Activated naive CD4-positive, alpha-beta T cell treated with anti-CD3 and anti-CD28 coated beads, Interleukin-2, amount 10 ng/mL, durations not matched to agents 7 days and 5 days (primary cell): ENCODE results near the gene PFDN2.

Source experiments
- CTCF ChIA-PET: fragments of 350-600 bp; sonication (Branson Sonifier 250); formaldehyde crosslinking; loops from one replicate; lab custom pipeline; 2021; ENCODE audit warnings: antibody characterized with exemption; lab: Charles Lee
- DNase-seq: peaks from one replicate; pipeline ENCODE4 v3.0.0-alpha.2; 2020
- H3K27ac Mint-ChIP-seq: one replicate; pipeline ENCODE4 v1.8.0; 2021; ENCODE audit warnings: mild to moderate bottlenecking, moderate library complexity, mixed read lengths
- H3K27me3 Mint-ChIP-seq: one replicate; pipeline ENCODE4 v1.8.0; 2021; ENCODE audit warnings: mild to moderate bottlenecking, mixed read lengths
- H3K36me3 Mint-ChIP-seq: one replicate; pipeline ENCODE4 v1.8.0; 2021; ENCODE audit warnings: mixed read lengths
- H3K4me1 Mint-ChIP-seq: one replicate; pipeline ENCODE4 v1.8.0; 2021; ENCODE audit warnings: mixed read lengths
- H3K4me3 Mint-ChIP-seq: one replicate; pipeline ENCODE4 v1.8.0; 2021; ENCODE audit warnings: mild to moderate bottlenecking, moderate library complexity, mixed read lengths
- H3K9me3 Mint-ChIP-seq: one replicate; pipeline ENCODE4 v1.8.0; 2021; ENCODE audit warnings: mixed read lengths

PFDN2 gene, protein sequence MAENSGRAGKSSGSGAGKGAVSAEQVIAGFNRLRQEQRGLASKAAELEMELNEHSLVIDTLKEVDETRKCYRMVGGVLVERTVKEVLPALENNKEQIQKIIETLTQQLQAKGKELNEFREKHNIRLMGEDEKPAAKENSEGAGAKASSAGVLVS

DNA sequence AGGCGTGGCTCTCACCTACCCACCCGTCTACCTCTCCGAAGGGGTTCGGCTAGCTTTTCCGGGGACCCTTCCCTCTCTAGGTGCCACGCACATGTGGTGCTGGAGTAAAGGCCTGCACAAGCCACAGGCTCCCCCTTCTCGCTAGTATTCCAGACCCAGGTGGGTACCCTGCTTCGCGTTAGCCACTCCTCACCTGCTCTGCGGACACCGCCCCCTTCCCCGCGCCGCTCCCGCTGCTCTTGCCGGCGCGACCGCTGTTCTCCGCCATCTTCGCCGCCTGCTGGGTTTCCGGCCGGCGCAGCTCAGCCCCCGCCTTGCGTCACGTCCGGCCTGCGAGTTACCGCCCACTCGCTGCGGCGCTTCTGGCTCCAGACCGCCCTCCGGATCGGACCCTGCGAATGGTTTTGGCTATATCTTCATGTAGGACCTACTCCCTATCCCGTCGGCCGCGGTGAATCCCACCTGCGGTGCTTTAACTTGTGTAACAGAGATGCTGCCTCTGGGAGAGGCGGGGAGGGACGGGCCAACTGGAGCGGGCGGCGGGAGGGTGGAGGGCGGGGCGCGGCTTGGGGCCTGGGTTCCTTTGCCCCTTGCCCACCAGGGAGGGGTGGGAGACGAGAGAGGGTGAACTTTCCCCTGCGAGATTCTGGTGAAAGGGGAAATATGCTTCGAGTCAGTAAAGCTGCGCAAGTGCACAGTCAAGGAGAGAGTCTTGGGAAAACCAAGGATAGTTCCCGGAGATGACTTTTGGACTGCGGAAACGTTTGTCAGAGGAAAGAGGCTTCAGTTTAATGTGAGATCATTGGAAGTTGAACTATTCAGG is at the start of gene PFDN2, which contains the start of gene NIT1:
Gene PFDN2 (minus strand): TSS at position 279 of the 823 bp plus-strand sequence. CDS start 11 bp downstream, at position 268.
Gene NIT1 (plus strand): TSS at position 347 of the 823 bp plus-strand sequence. CDS start 72 bp downstream, at position 419.
- Mint-ChIP-seq H3K36me3 (peaks cover 49% of the 10 kb centered on the region), H3K27ac (peak within 1 kb of the TSS; percentile 97), H3K27me3 (no peaks in the 10 kb centered on the region), H3K4me3 (peak within 1 kb of the TSS; percentile 89), H3K9me3 (no peaks in the 10 kb centered on the region), H3K4me1 (peaks cover 70% of the 10 kb centered on the region)
- CTCF ChIA-PET = interaction anchor here (0.8 to 1.5 kb wide), 7 partner anchors 15 to 48 kb away, joined by 3 to 4 read pairs (median 3); partner anchors contain the start of genes DEDD and KLHDC9
- peak; percentile 92 for DNase-seq

DNA sequence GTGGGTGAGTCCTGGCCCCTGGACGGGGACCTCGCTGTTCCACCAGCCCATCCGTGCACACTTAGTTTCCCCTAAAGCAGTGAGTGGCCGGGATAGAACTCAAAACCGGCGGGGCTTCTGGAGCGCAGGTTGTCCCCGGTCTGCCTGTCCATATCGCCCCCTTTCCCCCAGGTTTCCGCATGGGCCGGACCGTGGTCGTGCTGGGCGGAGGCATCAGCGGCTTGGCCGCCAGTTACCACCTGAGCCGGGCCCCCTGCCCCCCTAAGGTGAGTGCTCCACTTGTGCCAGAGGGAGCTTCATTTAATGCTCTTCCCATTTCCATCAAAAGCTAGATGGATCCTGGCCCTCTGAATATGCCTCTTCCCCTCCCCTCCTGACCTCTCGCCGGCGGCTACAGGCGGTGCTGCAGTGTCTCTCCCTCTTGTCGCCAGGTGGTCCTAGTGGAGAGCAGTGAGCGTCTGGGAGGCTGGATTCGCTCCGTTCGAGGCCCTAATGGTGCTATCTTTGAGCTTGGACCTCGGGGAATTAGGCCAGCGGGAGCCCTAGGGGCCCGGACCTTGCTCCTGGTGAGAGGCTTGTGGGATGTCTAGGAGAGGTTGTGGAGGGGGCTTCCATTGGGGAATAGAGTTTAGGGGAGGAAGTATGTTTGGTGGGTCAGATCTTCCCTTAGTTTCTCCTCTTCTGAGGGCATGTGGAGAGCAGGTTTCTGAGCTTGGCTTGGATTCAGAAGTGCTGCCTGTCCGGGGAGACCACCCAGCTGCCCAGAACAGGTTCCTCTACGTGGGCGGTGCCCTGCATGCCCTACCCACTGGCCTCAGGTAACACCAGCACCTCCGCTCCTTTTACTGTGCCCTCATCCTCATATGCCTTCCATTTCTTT is 49.1 kb upstream of the PFDN2 start:
- CTCF ChIA-PET = interaction anchor here (0.7 to 4.2 kb wide), 16 partner anchors 8 to 216 kb away, joined by 3 to 28 read pairs (median 6); partner anchors contain the start of gene TOMM40L

DNA sequence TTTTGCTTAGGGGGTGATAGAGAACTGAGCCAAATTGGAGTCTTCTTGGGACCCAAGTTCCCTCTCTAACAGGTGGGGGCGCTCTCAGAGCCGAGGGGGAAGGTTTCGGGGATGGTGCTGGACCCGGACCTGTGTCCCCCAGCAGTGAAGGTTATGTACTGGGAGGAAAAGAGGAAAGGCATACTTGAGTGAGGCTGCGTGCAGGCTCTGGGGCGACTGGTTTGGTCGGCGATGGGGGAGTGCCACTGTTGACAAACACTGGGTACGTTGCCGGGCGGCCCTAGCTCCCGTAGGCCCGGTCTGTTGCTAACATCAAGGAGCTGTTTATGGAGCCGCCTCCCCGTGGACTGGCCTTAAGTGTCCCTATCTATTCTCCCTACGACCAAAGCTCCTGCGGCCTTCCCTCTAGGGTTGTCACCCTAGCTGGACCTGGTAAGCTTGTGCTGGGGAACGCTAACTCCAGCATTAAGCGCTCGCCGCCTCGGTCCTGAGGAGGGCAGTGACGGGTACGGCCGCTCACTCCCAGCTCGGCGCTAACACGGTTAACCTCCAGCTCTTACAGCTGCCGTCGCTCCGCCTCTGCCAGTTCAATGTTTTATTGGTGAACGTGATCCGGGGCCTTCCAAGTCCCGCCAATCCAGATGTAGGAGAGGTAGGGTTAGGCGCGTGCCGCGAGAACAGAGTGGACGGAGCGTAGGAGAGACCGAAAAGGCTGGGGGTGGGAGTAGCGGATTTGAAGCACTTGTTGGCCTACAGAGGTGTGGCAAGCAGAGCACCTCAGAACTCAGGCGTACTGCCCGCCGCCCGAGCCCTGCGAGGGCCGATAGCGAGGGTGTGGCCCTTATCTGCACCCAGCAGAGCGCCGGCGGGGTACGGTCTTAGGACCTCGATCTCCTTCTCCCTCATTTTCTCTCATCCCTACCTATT is 48.2 kb upstream of the PFDN2 start, which contains the start of gene PPOX:
Gene PPOX (plus strand): TSS at position 685 of the 927 bp plus-strand sequence. CDS start 422 bp downstream, outside the sequence.
- Mint-ChIP-seq H3K4me3 (peak within 1 kb of the TSS; percentile 74), H3K27ac (peak within 1 kb of the TSS; percentile 97), H3K36me3 (peaks cover 36% of the 10 kb centered on the region), H3K4me1 (peaks cover 45% of the 10 kb centered on the region), H3K27me3 (no peaks in the 10 kb centered on the region), H3K9me3 (no peaks in the 10 kb centered on the region)
- CTCF ChIA-PET = interaction anchor here (0.9 to 4.2 kb wide), 24 partner anchors 7 to 217 kb away, joined by 3 to 28 read pairs (median 6); partner anchors contain the start of genes APOA2, CFAP126, NDUFS2 and SDHC
- DNase-seq = peak; percentile 97

More for the DNA sequence above, 49.1 kb upstream of the PFDN2 start:
- Mint-ChIP-seq H3K4me1 (peaks cover 41% of the 10 kb centered on the region), H3K9me3 (no peaks in the 10 kb centered on the region), H3K27me3 (no peaks in the 10 kb centered on the region), H3K27ac (peak overlapping the region; percentile 97), H3K36me3 (peaks cover 36% of the 10 kb centered on the region), H3K4me3 (peak overlapping the region; percentile 74)
- DNase-seq = peak; percentile 41

DNA sequence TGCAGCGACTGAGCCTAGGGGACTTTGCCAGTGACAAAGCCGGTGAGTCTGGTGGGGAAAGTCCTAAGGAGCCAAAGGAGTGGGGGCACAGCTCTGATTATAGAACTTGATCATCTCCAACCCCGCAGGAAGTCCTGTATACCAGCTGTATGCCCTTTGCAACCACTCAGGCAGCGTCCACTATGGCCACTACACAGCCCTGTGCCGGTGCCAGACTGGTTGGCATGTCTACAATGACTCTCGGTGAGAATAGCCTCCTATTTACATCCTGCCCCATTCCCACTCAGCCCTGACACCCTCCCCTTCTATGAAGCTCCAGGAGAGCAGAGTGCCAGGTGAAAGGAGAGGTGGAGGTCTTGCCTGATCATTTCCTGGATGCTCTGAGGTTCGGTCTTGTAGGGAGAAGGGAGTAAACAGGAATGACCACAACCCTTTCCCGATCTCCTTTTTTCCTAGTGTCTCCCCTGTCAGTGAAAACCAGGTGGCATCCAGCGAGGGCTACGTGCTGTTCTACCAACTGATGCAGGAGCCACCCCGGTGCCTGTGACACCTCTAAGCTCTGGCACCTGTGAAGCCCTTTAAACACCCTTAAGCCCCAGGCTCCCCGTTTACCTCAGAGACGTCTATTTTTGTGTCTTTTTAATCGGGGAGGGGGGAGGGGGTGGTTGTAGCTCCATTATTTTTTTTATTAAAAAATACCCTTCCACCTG is 47.2 kb upstream of the PFDN2 start:
- CTCF ChIA-PET = interaction anchor here (1.0 to 4.2 kb wide), 20 partner anchors 9 to 218 kb away, joined by 3 to 28 read pairs (median 6); partner anchors contain the start of genes CFAP126, NDUFS2, SDHC and TOMM40L
- Mint-ChIP-seq H3K4me1 (peaks cover 53% of the 10 kb centered on the region), H3K27me3 (no peaks in the 10 kb centered on the region), H3K9me3 (no peaks in the 10 kb centered on the region), H3K27ac (peak overlapping the region; percentile 97), H3K4me3 (peak overlapping the region; percentile 43), H3K36me3 (peaks cover 34% of the 10 kb centered on the region)
- DNase-seq = no peak

DNA sequence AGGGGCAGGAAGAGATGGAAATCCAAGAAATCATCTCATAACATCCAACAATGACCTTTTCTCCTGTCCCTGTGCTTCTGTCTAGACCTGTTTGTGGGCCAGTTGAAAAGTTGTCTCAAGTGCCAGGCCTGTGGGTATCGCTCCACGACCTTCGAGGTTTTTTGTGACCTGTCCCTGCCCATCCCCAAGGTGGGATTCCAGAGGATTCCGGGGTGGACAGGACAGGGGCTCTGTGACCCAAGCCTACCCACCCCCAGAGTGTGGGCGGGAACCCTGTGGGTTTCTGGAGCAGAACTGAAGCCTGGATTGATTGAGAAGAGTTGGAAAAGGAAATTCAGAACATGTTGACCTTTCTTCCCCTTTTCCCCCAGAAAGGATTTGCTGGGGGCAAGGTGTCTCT is 46.0 kb upstream of the PFDN2 start:
- H3K9me3 Mint-ChIP-seq = no peaks in the 10 kb centered on the region
- no peak overlapping the region for H3K4me3 Mint-ChIP-seq
- H3K36me3 Mint-ChIP-seq = peaks cover 35% of the 10 kb centered on the region
- H3K27ac Mint-ChIP-seq = no peak overlapping the region
- peaks cover 58% of the 10 kb centered on the region for H3K4me1 Mint-ChIP-seq
- CTCF ChIA-PET = interaction anchor here (3.6 kb wide), 1 partner anchor 219 kb away, joined by 28 read pairs; no protein-coding TSS in a partner anchor
- DNase-seq = no peak
- no peaks in the 10 kb centered on the region for H3K27me3 Mint-ChIP-seq

DNA sequence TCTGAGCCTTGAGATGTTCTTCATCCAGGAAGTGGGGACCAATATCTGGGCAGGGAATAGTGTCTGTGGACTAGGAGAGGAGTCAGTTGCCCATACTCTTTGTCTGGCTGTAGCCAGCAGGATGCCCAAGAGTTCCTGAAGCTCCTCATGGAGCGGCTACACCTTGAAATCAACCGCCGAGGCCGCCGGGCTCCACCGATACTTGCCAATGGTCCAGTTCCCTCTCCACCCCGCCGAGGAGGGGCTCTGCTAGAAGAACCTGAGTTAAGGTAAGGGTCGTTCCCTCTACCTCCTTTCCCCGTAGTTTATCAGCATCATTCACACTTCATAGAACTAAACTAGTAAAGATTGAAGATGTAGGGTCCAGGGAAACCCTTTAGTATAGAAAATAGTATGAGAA is 45.0 kb upstream of the PFDN2 start:
- H3K9me3 Mint-ChIP-seq = no peaks in the 10 kb centered on the region
- peaks cover 42% of the 10 kb centered on the region for H3K36me3 Mint-ChIP-seq
- no peaks in the 10 kb centered on the region for H3K27me3 Mint-ChIP-seq
- CTCF ChIA-PET = no interaction called here
- H3K4me1 Mint-ChIP-seq = peaks cover 60% of the 10 kb centered on the region
- H3K4me3 Mint-ChIP-seq = no peak overlapping the region
- H3K27ac Mint-ChIP-seq = no peak overlapping the region
- no peak for DNase-seq

DNA sequence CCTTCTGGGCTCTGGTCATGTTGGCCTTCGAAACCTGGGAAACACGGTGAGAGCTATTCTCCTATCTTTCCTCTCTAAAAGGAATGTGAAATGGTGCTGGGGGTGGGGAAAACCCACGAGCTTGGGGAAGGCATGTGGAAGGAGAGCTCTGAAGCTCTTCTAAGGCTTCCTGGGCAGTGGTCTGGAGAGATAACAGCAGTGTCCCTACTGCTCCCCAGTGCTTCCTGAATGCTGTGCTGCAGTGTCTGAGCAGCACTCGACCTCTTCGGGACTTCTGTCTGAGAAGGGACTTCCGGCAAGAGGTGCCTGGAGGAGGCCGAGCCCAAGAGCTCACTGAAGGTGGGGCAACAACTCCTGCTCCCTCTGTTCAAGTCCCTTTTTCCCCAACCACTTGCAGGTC is 44.2 kb upstream of the PFDN2 start:
- H3K9me3 Mint-ChIP-seq = no peaks in the 10 kb centered on the region
- no peaks in the 10 kb centered on the region for H3K27me3 Mint-ChIP-seq
- H3K4me1 Mint-ChIP-seq = peaks cover 59% of the 10 kb centered on the region
- CTCF ChIA-PET = no interaction called here
- no peak overlapping the region for H3K4me3 Mint-ChIP-seq
- H3K36me3 Mint-ChIP-seq = peaks cover 48% of the 10 kb centered on the region
- no peak overlapping the region for H3K27ac Mint-ChIP-seq
- no peak for DNase-seq

DNA sequence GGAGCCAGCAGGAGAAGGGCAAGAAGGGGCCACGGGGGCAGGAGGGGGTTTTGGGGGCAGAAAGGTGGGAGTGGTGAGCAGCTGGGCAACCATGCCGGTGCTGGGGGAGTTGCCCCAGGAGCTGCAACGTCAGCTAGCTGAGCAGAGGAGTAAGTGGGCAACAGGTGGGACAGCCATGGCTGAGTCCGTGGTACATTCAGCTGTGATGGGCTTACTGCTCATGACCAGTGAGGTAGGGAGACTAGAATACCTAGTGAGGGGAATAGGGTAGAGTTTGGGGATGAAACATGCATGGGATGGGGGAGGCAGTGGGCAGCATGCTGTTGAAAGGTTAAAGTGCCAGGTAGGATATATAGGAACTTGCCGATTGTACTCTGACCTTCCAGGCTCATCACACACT is 43.8 kb upstream of the PFDN2 start:
- Mint-ChIP-seq H3K4me3 (no peak overlapping the region), H3K27ac (no peak overlapping the region), H3K27me3 (no peaks in the 10 kb centered on the region), H3K36me3 (peaks cover 50% of the 10 kb centered on the region), H3K4me1 (peaks cover 56% of the 10 kb centered on the region), H3K9me3 (no peaks in the 10 kb centered on the region)
- CTCF ChIA-PET = no interaction called here
- DNase-seq = no peak

DNA sequence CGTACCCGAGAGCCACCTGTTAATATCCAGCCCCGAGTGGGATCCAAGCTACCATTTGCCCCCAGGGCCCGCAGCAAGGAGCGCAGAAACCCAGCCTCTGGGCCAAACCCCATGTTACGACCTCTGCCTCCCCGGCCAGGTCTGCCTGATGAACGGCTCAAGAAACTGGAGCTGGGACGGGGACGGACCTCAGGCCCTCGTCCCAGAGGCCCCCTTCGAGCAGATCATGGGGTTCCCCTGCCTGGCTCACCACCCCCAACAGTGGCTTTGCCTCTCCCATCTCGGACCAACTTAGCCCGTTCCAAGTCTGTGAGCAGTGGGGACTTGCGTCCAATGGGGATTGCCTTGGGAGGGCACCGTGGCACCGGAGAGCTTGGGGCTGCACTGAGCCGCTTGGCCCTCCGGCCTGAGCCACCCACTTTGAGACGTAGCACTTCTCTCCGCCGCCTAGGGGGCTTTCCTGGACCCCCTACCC is 42.9 kb upstream of the PFDN2 start:
- CTCF ChIA-PET = no interaction called here
- Mint-ChIP-seq H3K4me3 (peak overlapping the region; percentile 89), H3K9me3 (no peaks in the 10 kb centered on the region), H3K27ac (no peak overlapping the region), H3K27me3 (no peaks in the 10 kb centered on the region), H3K4me1 (peaks cover 54% of the 10 kb centered on the region), H3K36me3 (peaks cover 52% of the 10 kb centered on the region)
- DNase-seq = no peak

DNA sequence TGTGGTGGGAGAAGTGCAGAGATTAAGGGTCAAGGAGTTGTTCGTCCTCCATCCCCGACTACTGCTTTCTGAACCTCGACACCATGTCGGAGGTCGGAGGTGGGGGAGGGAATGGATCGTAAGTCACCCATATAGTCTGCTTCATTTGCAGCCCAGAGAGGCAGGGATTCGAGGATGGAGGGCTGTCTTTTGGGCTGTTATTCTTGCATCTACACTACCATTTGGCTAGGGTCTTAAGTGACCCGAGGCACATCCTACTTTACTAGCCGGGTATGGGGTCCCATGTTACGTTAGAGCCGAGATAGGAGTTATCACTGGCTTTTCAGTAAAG is 42.0 kb upstream of the PFDN2 start:
- H3K27ac Mint-ChIP-seq = peak overlapping the region; percentile 82
- peaks cover 56% of the 10 kb centered on the region for H3K36me3 Mint-ChIP-seq
- H3K4me1 Mint-ChIP-seq = peaks cover 55% of the 10 kb centered on the region
- no peak for DNase-seq
- peak overlapping the region; percentile 89 for H3K4me3 Mint-ChIP-seq
- no peaks in the 10 kb centered on the region for H3K27me3 Mint-ChIP-seq
- CTCF ChIA-PET = interaction anchor here (1.8 kb wide), 1 partner anchor 21 kb away, joined by 3 read pairs; no protein-coding TSS in a partner anchor
- no peaks in the 10 kb centered on the region for H3K9me3 Mint-ChIP-seq

DNA sequence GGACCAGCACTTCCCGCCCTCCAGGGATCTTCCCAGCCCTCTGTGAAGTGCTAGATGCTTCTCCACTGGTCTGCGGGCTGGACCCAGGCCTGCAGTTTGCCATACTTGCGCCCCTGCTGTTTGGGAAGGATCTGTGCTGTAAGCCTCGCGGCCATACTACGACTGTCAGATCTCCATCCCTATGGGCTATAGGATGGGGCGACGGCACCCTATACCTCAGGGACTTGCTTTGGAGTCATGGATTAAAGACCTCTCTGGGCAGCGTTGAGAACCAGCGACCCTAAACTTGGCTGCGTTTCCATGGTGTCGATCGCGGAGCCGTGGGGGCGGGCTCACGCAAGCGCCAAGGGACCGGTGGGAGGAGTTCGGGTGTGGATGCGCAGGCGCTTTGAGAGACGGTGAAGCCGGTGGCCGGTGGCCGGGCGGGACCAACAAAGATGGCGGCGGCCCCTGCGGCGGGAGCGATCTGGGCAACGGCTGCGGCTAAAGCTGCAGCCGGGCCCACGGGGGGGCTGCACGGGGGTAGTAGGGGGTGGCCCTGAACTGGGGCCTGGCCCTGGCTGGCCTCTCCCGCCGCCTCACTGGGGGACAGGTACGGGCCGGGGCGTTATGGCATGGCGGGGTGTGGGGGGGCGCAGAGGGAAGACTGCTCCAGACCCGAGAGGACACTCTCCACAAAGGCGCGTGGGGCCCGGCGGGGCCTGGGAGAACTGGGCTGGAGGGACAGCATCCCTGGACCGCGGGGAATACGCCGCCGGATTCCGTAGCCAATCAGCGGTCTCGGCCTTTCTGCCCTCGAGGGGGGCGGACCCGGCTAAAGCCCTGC is 41.5 kb upstream of the PFDN2 start, which contains the start of gene USP21:
Gene USP21 (plus strand): TSS at position 414 of the 826 bp plus-strand sequence. CDS start 1,141 bp downstream, outside the sequence.
- peak; percentile 94 for DNase-seq
- Mint-ChIP-seq H3K27me3 (no peaks in the 10 kb centered on the region), H3K9me3 (no peaks in the 10 kb centered on the region), H3K4me3 (peak within 1 kb of the TSS; percentile 89), H3K27ac (peak within 1 kb of the TSS; percentile 85), H3K4me1 (peaks cover 55% of the 10 kb centered on the region), H3K36me3 (peaks cover 57% of the 10 kb centered on the region)
- CTCF ChIA-PET = interaction anchor here (1.3 to 1.9 kb wide), 3 partner anchors 7 to 223 kb away, joined by 3 to 4 read pairs (median 3); no protein-coding TSS in a partner anchor
